Loucy (cell line): ENCODE measurements around the gene ELAVL1.

Experiments
- CTCF ChIP-seq: fragments of 200-600 bp; sonication (generic); conservative IDR thresholded peaks from 2 replicates; pipeline ENCODE4 v1.5.1; 2014; ENCODE audit warnings: mild to moderate bottlenecking, antibody characterized with exemption, low read length
- EZH2phosphoT487 ChIP-seq: fragments of 200-600 bp; IDR thresholded peaks from 2 replicates; pipeline ENCODE4 v1.6.1; 2018; ENCODE audit warnings: antibody characterized with exemption, mild to moderate bottlenecking, moderate library complexity, borderline replicate concordance

- TF ChIP-seq CTCF (no peak), EZH2phosphoT487 (no peak)
Measured at GRCh38 chr19:7918615-7919421, 86.6 kb downstream of the ELAVL1 start.
